NCI-H226 (cell line): Measurements from ENCODE around the gene HK1.
A peak's percentile ranks its signal among the peaks of the same experiment; 100 is the strongest.

Experiments
- DNase-seq: peaks from one replicate; pipeline ENCODE4 v3.0.0-alpha.2; 2015

The HK1 gene

GRCh38 chr10:69382382-69383117 lies 104.3 kb downstream of the HK1 start:
- DNase-seq: peak; percentile 97

GRCh38 chr10:69383558-69383957 lies 105.3 kb downstream of the HK1 start:
- peak; percentile 71 for DNase-seq

- no peak for DNase-seq
Measured at GRCh38 chr10:69384320-69384719, 106.0 kb downstream of the HK1 start.

GRCh38 chr10:69385454-69386350 lies 107.4 kb downstream of the HK1 start:
- no peak for DNase-seq

- no peak for DNase-seq
Measured at GRCh38 chr10:69387500-69387899, 109.2 kb downstream of the HK1 start.

- DNase-seq: no peak
Measured at GRCh38 chr10:69388488-69388887, 110.2 kb downstream of the HK1 start.

- DNase-seq: peak; percentile 74
Measured at GRCh38 chr10:69389827-69390490, 111.7 kb downstream of the HK1 start.

- no peak for DNase-seq
Measured at GRCh38 chr10:69391158-69391557, 112.9 kb downstream of the HK1 start.

GRCh38 chr10:69392481-69393000 lies 114.2 kb downstream of the HK1 start:
- peak; percentile 57 for DNase-seq

GRCh38 chr10:69394020-69394419 lies 115.7 kb downstream of the HK1 start:
- no peak for DNase-seq

- DNase-seq: no peak
Measured at GRCh38 chr10:69397972-69398371, 119.7 kb downstream of the HK1 start.

- no peak for DNase-seq
Measured at GRCh38 chr10:69398466-69398865, 120.2 kb downstream of the HK1 start.

GRCh38 chr10:69400936-69401335 lies 122.6 kb downstream of the HK1 start:
- DNase-seq: no peak

GRCh38 chr10:69401416-69401815 lies 123.1 kb downstream of the HK1 start:
- no peak for DNase-seq

GRCh38 chr10:69402386-69402785 lies 124.1 kb downstream of the HK1 start:
- no peak for DNase-seq

- no peak for DNase-seq
Measured at GRCh38 chr10:69403066-69403465, 124.8 kb downstream of the HK1 start.

- peak; percentile 30 for DNase-seq
Measured at GRCh38 chr10:69403519-69403918, 125.2 kb downstream of the HK1 start.

- no peak for DNase-seq
Measured at GRCh38 chr10:69404786-69405185, 126.5 kb downstream of the HK1 start.

- no peak for DNase-seq
Measured at GRCh38 chr10:69405221-69405620, 126.9 kb downstream of the HK1 start.

- no peak for DNase-seq
Measured at GRCh38 chr10:69406302-69406811, 128.1 kb downstream of the HK1 start.

GRCh38 chr10:69406816-69407580 lies 128.7 kb downstream of the HK1 start:
- no peak for DNase-seq

- DNase-seq: no peak
Measured at GRCh38 chr10:69407621-69408301, 129.5 kb downstream of the HK1 start.
